HCT116 (cell line): ENCODE results near the gene ELL3. TPM values are rescaled to one million over a fixed set of nuclear protein-coding genes. Genes with fewer than 3 reads are reported as not detected.
A peak's percentile ranks its signal among the peaks of the same experiment; 100 is the strongest.
"Not testable (repeated sequence)": the region's sequence is repeated elsewhere in the genome, so short reads cannot be mapped to it uniquely, and the experiment has no call there.

Experiments
- ATAC-seq: fragments of 200-7000 bp; cut with Tn5 transposase; 2 replicates; pipeline ENCODE4 v1.9.1; 2020; ENCODE audit warnings: mild to moderate bottlenecking, moderate library complexity
- BruUV-seq: library from RNA; stranded (reverse); fragments of 400-500 nt; replicated peaks from 2 replicates; lab custom pipeline; 2021; lab: Mats Ljungman, UMichigan
- CTCF ChIA-PET: fragments of 300-600 bp; sonication (Branson Sonifier 250); formaldehyde crosslinking; loops from one replicate; lab custom pipeline; 2021; ENCODE audit warnings: antibody characterized with exemption; lab: Charles Lee
- POLR2A ChIA-PET: fragments of 300-600, 350-600 bp; sonication (Branson Sonifier 250); formaldehyde crosslinking; loops from one replicate; lab custom pipeline; 2021; ENCODE audit warnings: antibody characterized with exemption; lab: Charles Lee
- RAD21 ChIA-PET, 2 experiments: fragments of 300-600 bp; sonication (Branson Sonifier 250); formaldehyde crosslinking; loops; one replicate each; lab custom pipeline; 2023; ENCODE audit warnings: low total read pairs in 2 of 2; ENCODE audit not compliant: uncharacterized antibody in 2 of 2, unreplicated experiment in 2 of 2, low non-redundant PET in 1 of 2; lab: Charles Lee
- DNase-seq: peaks from one replicate; pipeline ENCODE4 v3.0.0-alpha.2; 2010; ENCODE audit warnings: low read depth, low spot score
- H2AFZ ChIP-seq: fragments of 200-600 bp; shearing (Covaris generic), sonication (generic); 2 replicates; pipeline ENCODE4 v1.6.1; 2017; ENCODE audit warnings: low read depth, mixed run types, mixed read lengths, antibody characterized with exemption, low read length; ENCODE audit not compliant: poor library complexity, severe bottlenecking
- H3K27ac ChIP-seq: 2 replicates; pipeline ENCODE4 v1.5.1; 2012; ENCODE audit warnings: low read depth, low read length
- H3K27me3 ChIP-seq: fragments of 200-600 bp; sonication (generic); 2 replicates; pipeline ENCODE4 v1.6.1; 2016; ENCODE audit warnings: mixed run types, low read length, mixed read lengths; ENCODE audit not compliant: insufficient read depth
- H3K36me3 ChIP-seq, 2 experiments: fragments of 200-500 bp in 1 of 2; fragments of 200-600 bp in 1 of 2; sonication (Bioruptor generic) in 1 of 2; sonication (generic) in 1 of 2; 2 replicates each; pipeline versions ENCODE4 v1.5.1 to v1.6.1; 2014 to 2016; ENCODE audit warnings: low read length in 2 of 2, inconsistent platforms in 1 of 2, mixed read lengths in 1 of 2, mixed run types in 1 of 2; ENCODE audit not compliant: insufficient read depth in 2 of 2, control insufficient read depth in 1 of 2
- H3K4me1 ChIP-seq, 2 experiments: fragments of 200-600 bp in 1 of 2; sonication (generic) in 1 of 2; 2 replicates each; pipeline versions ENCODE4 v1.5.1 to v1.6.1; 2012 to 2017; ENCODE audit warnings: low read length in 2 of 2, inconsistent platforms in 1 of 2, mild to moderate bottlenecking in 1 of 2, mixed read lengths in 1 of 2, mixed run types in 1 of 2, moderate library complexity in 1 of 2; ENCODE audit not compliant: insufficient read depth in 2 of 2, control insufficient read depth in 1 of 2
- H3K4me2 ChIP-seq: fragments of 200-600 bp; sonication (generic); 2 replicates; pipeline ENCODE4 v1.6.1; 2017; ENCODE audit warnings: mixed run types, low read length, mixed read lengths
- H3K4me3 ChIP-seq, 2 experiments: fragments of 200-600 bp in 1 of 2; sonication (generic) in 1 of 2; replicated peaks in 1 of 2; 2 replicates each; pipeline ENCODE4 v1.5.1; 2011 to 2016; ENCODE audit warnings: low read length in 2 of 2, control low read depth in 1 of 2, low read depth in 1 of 2, mild to moderate bottlenecking in 1 of 2, mixed read lengths in 1 of 2, mixed run types in 1 of 2
- H3K79me2 ChIP-seq: fragments of 200-600 bp; sonication (generic); 2 replicates; pipeline ENCODE4 v1.6.1; 2017; ENCODE audit warnings: mild to moderate bottlenecking, mixed run types, low read length, moderate library complexity, mixed read lengths; ENCODE audit not compliant: insufficient read depth
- H3K9ac ChIP-seq: fragments of 200-600 bp; sonication (generic); 2 replicates; pipeline ENCODE4 v1.6.1; 2016; ENCODE audit warnings: low read length, mixed read lengths
- H3K9me2 ChIP-seq: fragments of 200-600 bp; sonication (generic), shearing (Covaris generic); 2 replicates; pipeline ENCODE4 v1.6.1; 2017; ENCODE audit warnings: mixed run types, mild to moderate bottlenecking, moderate library complexity; ENCODE audit not compliant: insufficient read depth
- H3K9me3 ChIP-seq, 2 experiments: fragments of 200-500 bp in 1 of 2; fragments of 200-600 bp in 1 of 2; sonication (Bioruptor generic) in 1 of 2; sonication (generic) in 1 of 2; 2 replicates each; pipeline ENCODE4 v1.6.1; 2014 to 2017; ENCODE audit warnings: low read length in 2 of 2, mixed read lengths in 2 of 2, inconsistent platforms in 1 of 2, low read depth in 1 of 2, mild to moderate bottlenecking in 1 of 2, mixed run types in 1 of 2, moderate library complexity in 1 of 2; ENCODE audit not compliant: control insufficient read depth in 1 of 2, insufficient read depth in 1 of 2
- H4K20me1 ChIP-seq: fragments of 200-600 bp; sonication (generic), shearing (Covaris generic); 2 replicates; pipeline ENCODE4 v1.6.1; 2017; ENCODE audit warnings: mixed run types, mild to moderate bottlenecking, moderate library complexity; ENCODE audit not compliant: insufficient read depth
- CBX3 ChIP-seq: IDR thresholded peaks from 2 replicates; pipeline ENCODE4 v1.6.1; 2012; ENCODE audit warnings: low read depth
- ELF1 ChIP-seq: IDR thresholded peaks from 2 replicates; pipeline ENCODE4 v1.6.1; 2012; ENCODE audit warnings: low read depth, borderline replicate concordance
- FOSL1 ChIP-seq: IDR thresholded peaks from 2 replicates; pipeline ENCODE4 v1.6.1; 2012; ENCODE audit warnings: low read depth
- RAD21 ChIP-seq: IDR thresholded peaks from 2 replicates; pipeline ENCODE4 v1.6.1; 2012; ENCODE audit warnings: low read depth, mild to moderate bottlenecking
- intact Hi-C: fragments of 100-400 bp; cut with micrococcal nuclease; formaldehyde crosslinking; loops from 2 replicates; pipeline ENCODE4 v1.10.0; 2022
- total RNA-seq: library from RNA; stranded (reverse); gene quantifications from one replicate; pipeline ENCODE4 v1.2.1, GENCODE V29; 2021; ENCODE audit not compliant: unreplicated experiment
- TF ChIP-seq, protein P1 (sequence below): IDR thresholded peaks from 2 replicates; pipeline ENCODE4 v1.6.1; 2012
- TF ChIP-seq, protein P2 (sequence below): IDR thresholded peaks from 2 replicates; pipeline ENCODE4 v1.6.1; 2012

ELL3 gene
- total RNA-seq, 1 experiment from 2014 or later: 16.2 TPM

DNA sequence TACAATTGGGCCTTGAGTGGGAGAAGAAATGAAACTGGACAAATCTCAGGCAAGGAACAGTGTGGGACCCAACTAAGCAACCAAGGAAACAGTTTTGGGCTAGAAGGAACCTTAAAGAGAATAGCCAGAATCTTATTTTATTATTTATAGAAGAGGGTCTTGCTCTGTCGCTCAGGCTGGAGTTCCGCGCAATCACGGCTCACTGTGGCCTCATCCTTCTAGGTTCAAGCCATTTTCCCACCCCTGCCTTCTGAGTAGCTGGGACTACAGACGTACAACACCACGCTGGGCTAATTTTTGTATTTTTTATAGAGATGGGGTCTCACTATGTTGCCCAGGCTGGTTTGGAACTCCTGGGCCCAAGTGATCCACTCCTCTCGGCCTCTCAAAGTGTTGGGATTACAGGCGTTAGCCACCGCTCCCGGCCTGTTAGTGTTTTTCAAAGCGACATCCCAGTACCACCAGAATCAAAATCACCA is 49.3 kb upstream of the ELL3 start (continued):
- TF ChIP-seq ELF1: no peak
- TF ChIP-seq, protein P1, sequence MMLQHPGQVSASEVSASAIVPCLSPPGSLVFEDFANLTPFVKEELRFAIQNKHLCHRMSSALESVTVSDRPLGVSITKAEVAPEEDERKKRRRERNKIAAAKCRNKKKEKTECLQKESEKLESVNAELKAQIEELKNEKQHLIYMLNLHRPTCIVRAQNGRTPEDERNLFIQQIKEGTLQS: no peak
- TF ChIP-seq FOSL1: no peak
- no peak for TF ChIP-seq RAD21
- no peak for TF ChIP-seq CBX3
- TF ChIP-seq, protein P2, sequence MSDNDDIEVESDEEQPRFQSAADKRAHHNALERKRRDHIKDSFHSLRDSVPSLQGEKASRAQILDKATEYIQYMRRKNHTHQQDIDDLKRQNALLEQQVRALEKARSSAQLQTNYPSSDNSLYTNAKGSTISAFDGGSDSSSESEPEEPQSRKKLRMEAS: no peak
- TF ChIP-seq, all 23 proteins: peak for 0

DNA sequence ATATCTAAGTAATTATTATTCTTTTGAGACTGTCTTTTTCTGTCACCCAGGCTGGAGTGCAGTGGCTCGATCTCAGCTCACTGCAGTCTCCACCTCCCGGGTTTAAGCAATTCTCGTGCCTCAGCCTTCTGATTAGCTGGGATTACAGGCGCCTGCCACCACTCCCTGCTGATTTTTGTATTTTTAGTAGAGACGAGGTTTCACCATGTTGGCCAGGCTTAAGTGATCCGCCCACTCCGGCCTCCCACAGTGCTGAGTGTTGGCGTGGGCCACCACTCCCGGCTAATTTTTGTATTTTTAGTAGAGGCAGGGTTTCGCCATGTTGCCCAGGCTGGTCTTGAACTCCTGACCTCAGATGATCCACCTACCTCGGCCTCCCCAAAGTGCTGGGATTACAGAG is 48.5 kb upstream of the ELL3 start:
- CTCF ChIA-PET, H2AFZ ChIP-seq, DNase-seq, BruUV-seq, intact Hi-C loops, RAD21 ChIA-PET, H3K27ac ChIP-seq, H3K9me3 ChIP-seq, H4K20me1 ChIP-seq, H3K27me3 ChIP-seq, H3K9me2 ChIP-seq, ATAC-seq: not testable (repeated sequence)
- Histone ChIP-seq H3K79me2 (peaks cover 75% of the 10 kb centered on the region), H3K4me2 (peak overlapping the region; percentile 89; the same call in 1 of the 2 replicates), H3K4me1 (peaks cover 15 to 41% of the 10 kb centered on the region in 2 experiments), H3K36me3 (peaks cover 10 to 18% of the 10 kb centered on the region in 2 experiments), H3K9ac (peak overlapping the region; percentile 83), H3K4me3 (peak overlapping the region; percentile 73 to 90; a peak in 2 of 4 replicates)
- POLR2A ChIA-PET: interaction anchor here (1.1 kb wide), 1 partner anchor 11 kb away, joined by 3 read pairs; no protein-coding TSS in a partner anchor
